NCI-H2196 (cell line): ENCODE results near the gene ADAMTS14.
A peak's percentile ranks its signal among the peaks of the same experiment; 100 is the strongest.

ENCODE experiments used
- DNase-seq: peaks from one replicate; lab custom pipeline; 2025; ENCODE audit not compliant: unreplicated experiment; lab: John Stamatoyannopoulos, UW

ADAMTS14 gene

GRCh38 chr10:70674560-70675495 lies 2.5 kb downstream of the ADAMTS14 start:
- DNase-seq, result no peak

GRCh38 chr10:70675496-70676161 lies 3.3 kb downstream of the ADAMTS14 start:
- DNase-seq, result no peak

GRCh38 chr10:70676511-70676910 lies 4.2 kb downstream of the ADAMTS14 start:
- DNase-seq, result no peak

GRCh38 chr10:70677016-70677415 lies 4.7 kb downstream of the ADAMTS14 start:
- DNase-seq, result no peak

GRCh38 chr10:70677620-70678249 lies 5.4 kb downstream of the ADAMTS14 start:
- no peak for DNase-seq

- DNase-seq, result no peak
These were observed 5.9 kb downstream of the ADAMTS14 start for GRCh38 chr10:70678250-70678635.

GRCh38 chr10:70678757-70679489 lies 6.6 kb downstream of the ADAMTS14 start:
- no peak for DNase-seq

- no peak for DNase-seq
These were observed 7.2 kb downstream of the ADAMTS14 start for GRCh38 chr10:70679498-70679897.

- no peak for DNase-seq
These were observed 8.8 kb downstream of the ADAMTS14 start for GRCh38 chr10:70680899-70681730.

- DNase-seq, result no peak
These were observed 9.4 kb downstream of the ADAMTS14 start for GRCh38 chr10:70681731-70682005.

GRCh38 chr10:70682920-70683600 lies 10.8 kb downstream of the ADAMTS14 start:
- no peak for DNase-seq

- no peak for DNase-seq
These were observed 11.3 kb downstream of the ADAMTS14 start for GRCh38 chr10:70683601-70683934.

- DNase-seq, result no peak
These were observed 11.6 kb downstream of the ADAMTS14 start for GRCh38 chr10:70683940-70684339.

- DNase-seq, result no peak
These were observed 12.1 kb downstream of the ADAMTS14 start for GRCh38 chr10:70684374-70684773.

- no peak for DNase-seq
These were observed 12.6 kb downstream of the ADAMTS14 start for GRCh38 chr10:70684839-70685454.

- DNase-seq, result no peak
These were observed 13.2 kb downstream of the ADAMTS14 start for GRCh38 chr10:70685455-70685911.

GRCh38 chr10:70688828-70689227 lies 16.5 kb downstream of the ADAMTS14 start:
- no peak for DNase-seq

- no peak for DNase-seq
These were observed 17.4 kb downstream of the ADAMTS14 start for GRCh38 chr10:70689661-70690060.

- peak; percentile 13 for DNase-seq
These were observed 18.3 kb downstream of the ADAMTS14 start for GRCh38 chr10:70690589-70690988.
